Frontal cortex (tissue), 4 donors: Measurements from ENCODE around the gene TMPRSS4. TPM values are rescaled to one million over a fixed set of nuclear protein-coding genes. Genes with fewer than 3 reads are reported as not detected.

ENCODE experiments used
- DNase-seq, 2 donors: peaks; one replicate each; pipeline ENCODE4 v3.0.0; 2012; ENCODE audit warnings: low spot score in 2 of 2
- FAIRE-seq: peaks from 2 replicates; lab custom pipeline; 2012; peaks lifted over from hg19 to GRCh38; lab: Jason Lieb, UNC
- total RNA-seq: library from RNA; depleted of rRNA; stranded (reverse); fragments of >200 nt; gene quantifications from one replicate; pipeline ENCODE4 v1.2.3, GENCODE V29; 2014
- donor health status: control.
- donor health status: control.
- donor health status: control.

TMPRSS4 gene
- total RNA-seq, 1 donor from 2014 or later: not detected

GRCh38 chr11:118074091-118074685, 2.7 kb upstream of the TMPRSS4 start:
- DNase-seq (no peak), FAIRE-seq (no peak)

GRCh38 chr11:118074785-118075184, 2.1 kb upstream of the TMPRSS4 start:
- FAIRE-seq: no peak
- no peak for DNase-seq

GRCh38 chr11:118078911-118079411, 2.1 kb downstream of the TMPRSS4 start:
- FAIRE-seq: no peak
- no peak for DNase-seq

- DNase-seq (no peak), FAIRE-seq (no peak)
Measured at GRCh38 chr11:118079491-118079890, 2.6 kb downstream of the TMPRSS4 start.

- FAIRE-seq: no peak
Measured at GRCh38 chr11:118080296-118080695, 3.4 kb downstream of the TMPRSS4 start.

GRCh38 chr11:118081241-118081958, 4.5 kb downstream of the TMPRSS4 start:
- DNase-seq: no peak
- no peak for FAIRE-seq

More at GRCh38 chr11:118080296-118080695, 3.4 kb downstream of the TMPRSS4 start:
- no peak for DNase-seq

GRCh38 chr11:118082880-118083552, 6.1 kb downstream of the TMPRSS4 start:
- DNase-seq: no peak
- no peak for FAIRE-seq

GRCh38 chr11:118084247-118084646, 7.4 kb downstream of the TMPRSS4 start:
- no peak for FAIRE-seq
- DNase-seq: peak in 1 of 2 donors; percentile 35

GRCh38 chr11:118084656-118085055, 7.8 kb downstream of the TMPRSS4 start:
- DNase-seq (no peak), FAIRE-seq (no peak)

GRCh38 chr11:118086913-118087768, 10.3 kb downstream of the TMPRSS4 start, which contains the start of gene SMIM35:
TSS of gene SMIM35 (minus strand) at chr11:118086963. CDS start at chr11:118086757, 206 bp downstream.
- DNase-seq (no peak), FAIRE-seq (no peak)

- FAIRE-seq (no peak), DNase-seq (no peak)
Measured at GRCh38 chr11:118087931-118088330, 11.1 kb downstream of the TMPRSS4 start.

GRCh38 chr11:118088531-118088930, 11.7 kb downstream of the TMPRSS4 start:
- FAIRE-seq: no peak
- no peak for DNase-seq

- FAIRE-seq (no peak), DNase-seq (no peak)
Measured at GRCh38 chr11:118090545-118091162, 13.8 kb downstream of the TMPRSS4 start.

GRCh38 chr11:118091690-118092089, 14.8 kb downstream of the TMPRSS4 start:
- DNase-seq: no peak

GRCh38 chr11:118092907-118093571, 16.2 kb downstream of the TMPRSS4 start:
- no peak for FAIRE-seq
- no peak for DNase-seq

More at GRCh38 chr11:118091690-118092089, 14.8 kb downstream of the TMPRSS4 start:
- no peak for FAIRE-seq

GRCh38 chr11:118095493-118095892, 18.6 kb downstream of the TMPRSS4 start:
- no peak for DNase-seq
- FAIRE-seq: no peak

GRCh38 chr11:118095967-118096367, 19.1 kb downstream of the TMPRSS4 start:
- no peak for FAIRE-seq
- no peak for DNase-seq

- FAIRE-seq (no peak), DNase-seq (no peak)
Measured at GRCh38 chr11:118098996-118099837, 22.3 kb downstream of the TMPRSS4 start.
